ENCODE results near the gene APC.
A peak's percentile ranks its signal among the peaks of the same experiment; 100 is the strongest.

The APC gene

GRCh38 chr5:112717506-112718082 lies 20.1 kb upstream of the APC start:
- no peak for DNase-seq

- no peak for DNase-seq
Measured at GRCh38 chr5:112718344-112718743, 19.3 kb upstream of the APC start.

GRCh38 chr5:112720576-112720975 lies 17.1 kb upstream of the APC start:
- no peak for DNase-seq

GRCh38 chr5:112724901-112725300 lies 12.8 kb upstream of the APC start:
- DNase-seq = no peak

- DNase-seq = no peak
Measured at GRCh38 chr5:112729630-112730029, 8.1 kb upstream of the APC start.

- no peak for DNase-seq
Measured at GRCh38 chr5:112732131-112732530, 5.6 kb upstream of the APC start.

- DNase-seq = no peak
Measured at GRCh38 chr5:112733586-112733985, 4.1 kb upstream of the APC start.

GRCh38 chr5:112734597-112734996 lies 3.1 kb upstream of the APC start:
- no peak for DNase-seq

- no peak for DNase-seq
Measured at GRCh38 chr5:112735702-112736101, 2.0 kb upstream of the APC start.

GRCh38 chr5:112737070-112737462 lies 619 bp upstream of the APC start:
- no peak for DNase-seq

- DNase-seq = peak; percentile 35 to 36
Measured at GRCh38 chr5:112738191-112738560, 491 bp downstream of the APC start.

GRCh38 chr5:112742424-112742823 lies 4.7 kb downstream of the APC start:
- DNase-seq = no peak

- DNase-seq = no peak
Measured at GRCh38 chr5:112743631-112744030, 5.9 kb downstream of the APC start.

- no peak for DNase-seq
Measured at GRCh38 chr5:112752335-112752734, 14.7 kb downstream of the APC start.

- no peak for DNase-seq
Measured at GRCh38 chr5:112755703-112756102, 18.0 kb downstream of the APC start.

- peak; percentile 16 to 57 for DNase-seq
Measured at GRCh38 chr5:112757468-112758208, 20.0 kb downstream of the APC start.

- no peak for DNase-seq
Measured at GRCh38 chr5:112758676-112759075, 21.0 kb downstream of the APC start.

- DNase-seq = no peak
Measured at GRCh38 chr5:112762113-112762810, 24.6 kb downstream of the APC start.

GRCh38 chr5:112763165-112763564 lies 25.5 kb downstream of the APC start:
- no peak for DNase-seq

GRCh38 chr5:112772124-112772523 lies 34.4 kb downstream of the APC start:
- no peak for DNase-seq

GRCh38 chr5:112776301-112776856 lies 38.7 kb downstream of the APC start:
- no peak for DNase-seq

GRCh38 chr5:112779531-112779930 lies 41.8 kb downstream of the APC start:
- no peak for DNase-seq

GRCh38 chr5:112784726-112785125 lies 47.0 kb downstream of the APC start:
- DNase-seq = no peak

- no peak for DNase-seq
Measured at GRCh38 chr5:112787261-112787660, 49.6 kb downstream of the APC start.
